Measurements from ENCODE around the gene CAPNS1. TPM values are rescaled to one million over a fixed set of nuclear protein-coding genes. Genes with fewer than 3 reads are reported as not detected.

CAPNS1 gene
- total RNA-seq, 1 experiment from 2014 or later, result 577 TPM

- Histone ChIP-seq H3K36me3 (ENCODE audit: insufficient read depth, low read length, poor library complexity, severe bottlenecking) (peaks cover 18% of the 10 kb centered on the region), H3K9me3 (ENCODE audit: low read depth, low read length, poor library complexity, severe bottlenecking) (no peaks in the 10 kb centered on the region), H3K4me1 (ENCODE audit: insufficient read depth, low read length, poor library complexity, severe bottlenecking) (peaks cover 13% of the 10 kb centered on the region), H3K4me3 (ENCODE audit: low read depth, low read length, poor library complexity, severe bottlenecking) (peak within 1 kb of the TSS; percentile 60), H3K27ac (ENCODE audit: low read depth, low read length, poor library complexity, severe bottlenecking) (peak within 1 kb of the TSS; percentile 78), H3K27me3 (replicated peaks; ENCODE audit: insufficient read depth, low read depth, low read length, poor library complexity) (no peaks in the 10 kb centered on the region)
- intact Hi-C loops (cut with micrococcal nuclease; ENCODE audit: unreplicated experiment), result loop anchor here (2.0 kb wide), 1 partner anchor 61 kb away; the partner anchor contains the start of genes THAP8 and WDR62
- CTCF ChIA-PET, result interaction anchor here (0.6 kb wide), 1 partner anchor 12 kb away, joined by 4 read pairs; no protein-coding TSS in a partner anchor
- POLR2A ChIA-PET (ENCODE audit: low non-redundant PET), result interaction anchor here (0.5 to 0.6 kb wide), 2 partner anchors 22 to 61 kb away, joined by 3 to 4 read pairs; partner anchors contain the start of gene WDR62
- no peak for TF ChIP-seq EZH2 (IDR thresholded peaks at IDR 0.05; ENCODE audit: borderline replicate concordance, low read depth, low read length, poor library complexity, severe bottlenecking)
- TF ChIP-seq, protein P1, sequence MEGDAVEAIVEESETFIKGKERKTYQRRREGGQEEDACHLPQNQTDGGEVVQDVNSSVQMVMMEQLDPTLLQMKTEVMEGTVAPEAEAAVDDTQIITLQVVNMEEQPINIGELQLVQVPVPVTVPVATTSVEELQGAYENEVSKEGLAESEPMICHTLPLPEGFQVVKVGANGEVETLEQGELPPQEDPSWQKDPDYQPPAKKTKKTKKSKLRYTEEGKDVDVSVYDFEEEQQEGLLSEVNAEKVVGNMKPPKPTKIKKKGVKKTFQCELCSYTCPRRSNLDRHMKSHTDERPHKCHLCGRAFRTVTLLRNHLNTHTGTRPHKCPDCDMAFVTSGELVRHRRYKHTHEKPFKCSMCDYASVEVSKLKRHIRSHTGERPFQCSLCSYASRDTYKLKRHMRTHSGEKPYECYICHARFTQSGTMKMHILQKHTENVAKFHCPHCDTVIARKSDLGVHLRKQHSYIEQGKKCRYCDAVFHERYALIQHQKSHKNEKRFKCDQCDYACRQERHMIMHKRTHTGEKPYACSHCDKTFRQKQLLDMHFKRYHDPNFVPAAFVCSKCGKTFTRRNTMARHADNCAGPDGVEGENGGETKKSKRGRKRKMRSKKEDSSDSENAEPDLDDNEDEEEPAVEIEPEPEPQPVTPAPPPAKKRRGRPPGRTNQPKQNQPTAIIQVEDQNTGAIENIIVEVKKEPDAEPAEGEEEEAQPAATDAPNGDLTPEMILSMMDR (conservative IDR thresholded peaks at IDR 0.05; ENCODE audit: low read depth, low read length), result no peak
- DNase-seq (ENCODE audit: low spot score), result peak; percentile 38
- TSS peak; percentile 51 for BruUV-seq (replicated peaks)
These were observed 24.2 kb upstream of the CAPNS1 start, which contains the start of gene TBCB for GRCh38 chr19:36115453-36116343. Gene TBCB, plus strand, starts transcription at chr19:36115468. Its CDS starts 93 bp downstream, at chr19:36115561.

DNA sequence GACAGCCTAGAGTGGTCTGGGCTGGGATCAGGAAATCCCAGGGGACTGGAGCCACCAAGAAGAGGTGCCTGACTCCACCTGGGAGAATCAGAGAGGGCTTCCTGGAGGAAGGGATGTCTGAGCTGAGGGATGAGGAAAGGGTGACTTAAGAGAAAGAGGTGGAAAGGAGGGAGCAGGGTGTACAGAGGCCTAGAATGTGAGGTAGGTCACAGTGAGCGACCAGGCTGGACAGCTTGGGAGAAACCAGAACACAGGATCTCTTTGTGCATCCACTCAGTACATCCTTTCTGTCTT, 23.6 kb upstream of the CAPNS1 start:
- ChIA-PET POLR2A (ENCODE audit: low non-redundant PET) (no interaction called here), CTCF (no interaction called here)
- H3K4me3 ChIP-seq (ENCODE audit: low read depth, low read length, poor library complexity, severe bottlenecking), result peak overlapping the region; percentile 60
- DNase-seq (ENCODE audit: low spot score), result no peak
- peaks cover 18% of the 10 kb centered on the region for H3K36me3 ChIP-seq (ENCODE audit: insufficient read depth, low read length, poor library complexity, severe bottlenecking)
- H3K9me3 ChIP-seq (ENCODE audit: low read depth, low read length, poor library complexity, severe bottlenecking), result no peaks in the 10 kb centered on the region
- no TSS peak for BruUV-seq (replicated peaks)
- intact Hi-C loops (cut with micrococcal nuclease; ENCODE audit: unreplicated experiment), result no loop called here
- peaks cover 13% of the 10 kb centered on the region for H3K4me1 ChIP-seq (ENCODE audit: insufficient read depth, low read length, poor library complexity, severe bottlenecking)
- H3K27ac ChIP-seq (ENCODE audit: low read depth, low read length, poor library complexity, severe bottlenecking), result peak overlapping the region; percentile 48
- TF ChIP-seq, protein P1 (conservative IDR thresholded peaks at IDR 0.05; ENCODE audit: low read depth, low read length), result no peak
- H3K27me3 ChIP-seq (replicated peaks; ENCODE audit: insufficient read depth, low read depth, low read length, poor library complexity), result no peaks in the 10 kb centered on the region

- no peak overlapping the region for H3K27ac ChIP-seq (ENCODE audit: low read depth, low read length, poor library complexity, severe bottlenecking)
- H3K27me3 ChIP-seq (replicated peaks; ENCODE audit: insufficient read depth, low read depth, low read length, poor library complexity), result no peaks in the 10 kb centered on the region
- ChIA-PET POLR2A (ENCODE audit: low non-redundant PET) (no interaction called here), CTCF (no interaction called here)
- no peak for DNase-seq (ENCODE audit: low spot score)
- no TSS peak for BruUV-seq (replicated peaks)
- H3K36me3 ChIP-seq (ENCODE audit: insufficient read depth, low read length, poor library complexity, severe bottlenecking), result peaks cover 8% of the 10 kb centered on the region
- peaks cover 7% of the 10 kb centered on the region for H3K4me1 ChIP-seq (ENCODE audit: insufficient read depth, low read length, poor library complexity, severe bottlenecking)
- TF ChIP-seq EZH2 (IDR thresholded peaks at IDR 0.05; ENCODE audit: borderline replicate concordance, low read depth, low read length, poor library complexity, severe bottlenecking), result no peak
- TF ChIP-seq, protein P1 (conservative IDR thresholded peaks at IDR 0.05; ENCODE audit: low read depth, low read length), result no peak
- intact Hi-C loops (cut with micrococcal nuclease; ENCODE audit: unreplicated experiment), result no loop called here
- no peak overlapping the region for H3K4me3 ChIP-seq (ENCODE audit: low read depth, low read length, poor library complexity, severe bottlenecking)
- H3K9me3 ChIP-seq (ENCODE audit: low read depth, low read length, poor library complexity, severe bottlenecking), result no peaks in the 10 kb centered on the region
These were observed 19.5 kb upstream of the CAPNS1 start for GRCh38 chr19:36120092-36120983.
